GM23248 (cell line): Measurements from ENCODE around the gene DTNB.

Experiments
- EZH2 ChIP-seq: fragments of 200-600 bp; sonication (generic); IDR thresholded peaks from 2 replicates; pipeline ENCODE4 v1.6.1; 2018; ENCODE audit warnings: antibody characterized with exemption, mild to moderate bottlenecking; ENCODE audit not compliant: insufficient read depth, poor library complexity, severe bottlenecking
- EZH2phosphoT487 ChIP-seq: fragments of 200-600 bp; sonication (generic); IDR thresholded peaks from 2 replicates; pipeline ENCODE4 v1.6.1; 2018; ENCODE audit warnings: antibody characterized with exemption, moderate library complexity, mild to moderate bottlenecking, low read depth; ENCODE audit not compliant: insufficient read depth

GRCh38 chr2:25608718-25609117 is 64.7 kb downstream of the DTNB start:
- TF ChIP-seq EZH2 (no peak), EZH2phosphoT487 (no peak)
